ENCODE data around the gene SYT12. TPM values are rescaled to one million over a fixed set of nuclear protein-coding genes. Genes with fewer than 3 reads are reported as not detected.

Gene SYT12
- total RNA-seq, 1 donor from 2014 or later, result 0.05 TPM

DNA sequence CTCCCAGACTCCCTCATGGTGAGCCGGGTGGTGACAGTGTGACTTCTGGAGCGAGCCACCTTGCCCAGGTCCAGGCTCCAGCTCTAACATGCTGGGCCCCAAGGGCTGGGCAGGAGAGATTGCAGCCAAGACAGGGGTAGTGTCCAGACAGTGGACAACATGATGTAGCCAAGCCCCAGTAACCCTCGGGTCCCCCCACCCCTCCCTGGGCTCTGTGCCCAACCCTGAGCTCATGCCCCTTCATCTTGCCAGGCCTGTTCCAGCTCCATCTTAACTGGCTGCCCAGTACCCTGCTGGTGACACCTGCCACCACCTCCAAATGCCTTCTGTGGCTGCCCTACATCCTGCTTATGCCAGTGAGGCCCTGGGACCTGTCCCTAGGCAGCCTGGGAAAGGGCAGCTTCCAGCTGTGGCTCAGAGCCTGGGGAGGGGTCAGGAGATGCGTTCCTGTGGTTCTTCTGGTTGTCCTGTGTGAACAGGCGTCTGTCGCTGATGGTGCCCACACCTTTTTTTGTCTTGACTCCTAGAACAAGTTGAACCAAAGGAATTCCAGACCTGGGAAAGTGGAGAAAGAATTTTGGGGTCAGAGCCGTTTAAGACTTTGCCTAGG is 12.5 kb upstream of the SYT12 start:
- H3K36me3 ChIP-seq, result no peaks in the 10 kb centered on the region
- no peak overlapping the region for H3K4me3 ChIP-seq
- H3K27me3 ChIP-seq (ENCODE audit: low read depth), result peaks cover 3% of the 10 kb centered on the region
- no peaks in the 10 kb centered on the region for H3K9me3 ChIP-seq (replicated peaks)
- no peaks in the 10 kb centered on the region for H3K4me1 ChIP-seq
- H3K27ac ChIP-seq (replicated peaks), result no peak overlapping the region
- intact Hi-C loops (cut with micrococcal nuclease), result no loop called here
- TF ChIP-seq, protein P1, sequence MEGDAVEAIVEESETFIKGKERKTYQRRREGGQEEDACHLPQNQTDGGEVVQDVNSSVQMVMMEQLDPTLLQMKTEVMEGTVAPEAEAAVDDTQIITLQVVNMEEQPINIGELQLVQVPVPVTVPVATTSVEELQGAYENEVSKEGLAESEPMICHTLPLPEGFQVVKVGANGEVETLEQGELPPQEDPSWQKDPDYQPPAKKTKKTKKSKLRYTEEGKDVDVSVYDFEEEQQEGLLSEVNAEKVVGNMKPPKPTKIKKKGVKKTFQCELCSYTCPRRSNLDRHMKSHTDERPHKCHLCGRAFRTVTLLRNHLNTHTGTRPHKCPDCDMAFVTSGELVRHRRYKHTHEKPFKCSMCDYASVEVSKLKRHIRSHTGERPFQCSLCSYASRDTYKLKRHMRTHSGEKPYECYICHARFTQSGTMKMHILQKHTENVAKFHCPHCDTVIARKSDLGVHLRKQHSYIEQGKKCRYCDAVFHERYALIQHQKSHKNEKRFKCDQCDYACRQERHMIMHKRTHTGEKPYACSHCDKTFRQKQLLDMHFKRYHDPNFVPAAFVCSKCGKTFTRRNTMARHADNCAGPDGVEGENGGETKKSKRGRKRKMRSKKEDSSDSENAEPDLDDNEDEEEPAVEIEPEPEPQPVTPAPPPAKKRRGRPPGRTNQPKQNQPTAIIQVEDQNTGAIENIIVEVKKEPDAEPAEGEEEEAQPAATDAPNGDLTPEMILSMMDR (IDR thresholded peaks at IDR 0.05; ENCODE audit: borderline replicate concordance), result no peak
- DNase-seq, result no peak

DNA sequence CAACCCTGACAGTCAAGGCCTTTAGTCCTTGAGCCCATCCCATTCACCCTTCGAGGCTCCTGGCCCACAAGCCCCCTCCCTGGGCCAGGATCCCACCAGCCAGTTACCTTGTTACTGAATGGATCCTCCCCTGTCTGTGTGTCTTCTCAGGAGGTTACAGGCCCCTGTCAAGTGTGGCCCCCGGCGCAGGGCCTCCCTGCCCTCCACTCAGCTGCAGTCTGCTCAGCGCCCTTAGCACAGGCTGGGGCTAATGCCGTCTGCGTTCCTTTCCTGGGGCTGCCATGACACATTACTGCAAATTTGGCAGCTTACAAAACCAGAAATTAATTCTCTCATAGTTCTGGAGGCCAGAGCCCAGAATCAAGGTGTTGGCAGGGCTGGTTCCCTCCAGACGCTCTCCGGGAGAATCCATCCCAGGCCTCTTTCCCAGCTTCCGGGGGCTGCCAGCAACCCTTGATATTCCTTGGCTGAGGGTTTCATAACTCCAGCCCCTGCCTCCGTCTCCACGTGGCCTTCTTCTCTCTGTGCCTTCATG is 9.4 kb upstream of the SYT12 start:
- peaks cover 10% of the 10 kb centered on the region for H3K27me3 ChIP-seq (ENCODE audit: low read depth)
- H3K9me3 ChIP-seq (replicated peaks), result no peaks in the 10 kb centered on the region
- TF ChIP-seq, protein P1 (IDR thresholded peaks at IDR 0.05; ENCODE audit: borderline replicate concordance), result no peak
- no peaks in the 10 kb centered on the region for H3K4me1 ChIP-seq
- H3K4me3 ChIP-seq, result no peak overlapping the region
- DNase-seq, result no peak
- H3K36me3 ChIP-seq, result no peaks in the 10 kb centered on the region
- intact Hi-C loops (cut with micrococcal nuclease), result no loop called here
- H3K27ac ChIP-seq (replicated peaks), result no peak overlapping the region

DNA sequence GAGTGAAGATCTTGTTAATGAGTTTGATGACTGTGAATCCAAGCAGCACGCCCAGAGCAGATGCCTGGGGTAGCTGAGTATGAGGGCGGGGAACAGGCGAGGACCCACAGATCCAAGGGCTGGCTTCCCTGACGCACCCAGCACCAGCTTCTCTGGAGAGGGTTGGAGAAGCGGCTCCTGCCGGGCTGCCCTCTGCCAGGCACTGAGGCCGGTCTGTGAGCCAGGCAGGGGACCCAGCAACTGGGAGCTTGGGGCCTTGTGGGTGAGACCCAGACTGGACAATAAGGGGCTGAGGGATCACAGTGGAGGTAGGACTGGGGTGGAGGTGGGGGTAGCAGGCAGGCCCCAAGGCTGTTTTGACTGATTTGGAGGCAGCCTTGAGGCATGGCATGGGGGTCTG is 8.6 kb upstream of the SYT12 start:
- DNase-seq, result no peak
- Histone ChIP-seq H3K36me3 (no peaks in the 10 kb centered on the region), H3K27me3 (ENCODE audit: low read depth) (peaks cover 10% of the 10 kb centered on the region), H3K9me3 (replicated peaks) (no peaks in the 10 kb centered on the region), H3K4me3 (no peak overlapping the region), H3K27ac (replicated peaks) (no peak overlapping the region), H3K4me1 (no peaks in the 10 kb centered on the region)
- TF ChIP-seq, protein P1 (IDR thresholded peaks at IDR 0.05; ENCODE audit: borderline replicate concordance), result no peak
- intact Hi-C loops (cut with micrococcal nuclease), result no loop called here

DNA sequence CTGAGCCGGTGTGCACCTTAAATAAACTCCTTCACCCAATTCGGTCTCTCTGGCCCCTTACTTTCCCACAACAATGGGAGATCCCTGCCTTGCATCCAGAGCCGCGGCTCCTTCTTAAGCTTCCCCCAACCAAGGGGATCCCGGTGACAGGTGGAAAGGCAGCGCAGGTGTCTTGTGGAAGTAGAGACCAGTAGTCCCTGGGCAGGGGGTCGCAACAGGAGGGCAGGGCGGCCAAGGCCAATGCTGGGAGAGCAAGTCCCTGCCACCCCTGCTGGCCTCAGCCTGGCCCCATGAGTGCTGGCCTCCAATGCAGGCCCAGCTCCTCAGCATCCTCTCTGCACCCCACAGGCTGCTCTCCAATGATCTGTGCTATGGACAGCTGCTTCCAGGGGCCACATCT is 7.9 kb upstream of the SYT12 start:
- no peak for DNase-seq
- H3K36me3 ChIP-seq, result no peaks in the 10 kb centered on the region
- TF ChIP-seq, protein P1 (IDR thresholded peaks at IDR 0.05; ENCODE audit: borderline replicate concordance), result no peak
- intact Hi-C loops (cut with micrococcal nuclease), result no loop called here
- H3K4me3 ChIP-seq, result no peak overlapping the region
- no peaks in the 10 kb centered on the region for H3K9me3 ChIP-seq (replicated peaks)
- H3K27ac ChIP-seq (replicated peaks), result no peak overlapping the region
- H3K27me3 ChIP-seq (ENCODE audit: low read depth), result peaks cover 10% of the 10 kb centered on the region
- H3K4me1 ChIP-seq, result no peaks in the 10 kb centered on the region

DNA sequence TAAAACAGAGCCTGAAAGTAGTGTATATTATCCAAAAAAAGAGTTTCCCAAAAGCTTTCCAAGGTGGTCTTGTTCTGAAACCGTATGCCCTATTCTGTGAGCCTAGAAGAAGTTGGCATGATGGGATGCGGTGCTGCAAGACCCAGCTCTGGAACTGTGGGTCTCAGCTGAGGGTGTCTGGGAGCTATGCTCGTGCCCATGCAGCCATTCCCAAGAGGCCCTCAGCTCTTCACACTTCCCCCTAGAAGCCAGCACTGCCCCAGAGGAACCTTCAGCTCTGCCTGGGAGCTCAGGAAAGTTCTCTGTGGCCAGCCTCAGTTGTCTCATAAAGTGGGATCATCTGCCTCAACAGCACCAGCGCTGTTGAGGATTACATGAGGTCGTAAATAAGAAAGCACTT is 6.4 kb upstream of the SYT12 start:
- DNase-seq, result no peak
- H3K9me3 ChIP-seq (replicated peaks), result no peaks in the 10 kb centered on the region
- no peak overlapping the region for H3K27ac ChIP-seq (replicated peaks)
- H3K4me1 ChIP-seq, result no peaks in the 10 kb centered on the region
- H3K4me3 ChIP-seq, result no peak overlapping the region
- peaks cover 10% of the 10 kb centered on the region for H3K27me3 ChIP-seq (ENCODE audit: low read depth)
- TF ChIP-seq, protein P1 (IDR thresholded peaks at IDR 0.05; ENCODE audit: borderline replicate concordance), result no peak
- no peaks in the 10 kb centered on the region for H3K36me3 ChIP-seq
- intact Hi-C loops (cut with micrococcal nuclease), result no loop called here

Measured in left ventricle myocardium inferior (tissue), 1 donor.